Mononuclear cell (primary cell): ENCODE measurements around the gene SLC6A6. TPM values are rescaled to one million over a fixed set of nuclear protein-coding genes. Genes with fewer than 3 reads are reported as not detected.
"Not testable (repeated sequence)": the region's sequence is repeated elsewhere in the genome, so short reads cannot be mapped to it uniquely, and the experiment has no call there.

ENCODE experiments used
- H3K27me3 ChIP-seq: 2 replicates; pipeline ENCODE4 v1.6.0; 2011; ENCODE audit warnings: low read length, control low read depth; ENCODE audit not compliant: insufficient read depth
- H3K4me1 ChIP-seq: 2 replicates; pipeline ENCODE4 v1.5.1; 2011; ENCODE audit warnings: mild to moderate bottlenecking, low read length, control low read depth; ENCODE audit not compliant: insufficient read depth
- H3K4me3 ChIP-seq: 2 replicates; pipeline ENCODE4 v1.5.1; 2011; ENCODE audit warnings: mild to moderate bottlenecking, low read length, moderate library complexity
- H3K9me3 ChIP-seq: 2 replicates; pipeline ENCODE4 v1.5.1; 2011; ENCODE audit warnings: low read depth, mild to moderate bottlenecking, control low read depth, low read length
- total RNA-seq: library from RNA; depleted of rRNA; stranded (reverse); fragments of >200 nt; gene quantifications from one replicate; pipeline ENCODE4 v1.2.3, GENCODE V29; 2012

The SLC6A6 gene
- total RNA-seq, 1 donor, result 53.7 TPM

DNA sequence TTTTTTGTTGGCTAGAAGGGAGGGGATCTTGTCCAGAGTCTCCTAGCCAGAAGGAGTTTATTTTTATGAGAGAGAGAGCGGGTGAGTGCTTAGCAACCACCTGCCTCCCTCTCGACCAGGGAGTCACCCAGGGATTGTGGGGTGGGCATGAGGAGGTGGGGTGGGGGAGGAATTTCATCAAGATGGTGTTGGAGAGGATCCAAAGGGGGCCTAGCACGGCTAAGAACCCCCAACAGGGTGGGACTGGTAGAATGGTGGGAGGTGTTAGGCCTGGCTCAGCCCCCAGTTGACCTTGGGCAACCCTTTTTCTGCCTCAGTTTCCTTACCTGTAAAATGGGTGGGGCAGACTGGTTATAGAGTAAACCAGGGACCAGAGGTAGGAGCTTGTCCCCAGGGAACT is 1.8 kb downstream of the SLC6A6 start:
- H3K4me1 ChIP-seq, result peaks cover 75% of the 10 kb centered on the region
- H3K4me3 ChIP-seq, result peak overlapping the region; percentile 86
- no peaks in the 10 kb centered on the region for H3K27me3 ChIP-seq
- no peaks in the 10 kb centered on the region for H3K9me3 ChIP-seq

DNA sequence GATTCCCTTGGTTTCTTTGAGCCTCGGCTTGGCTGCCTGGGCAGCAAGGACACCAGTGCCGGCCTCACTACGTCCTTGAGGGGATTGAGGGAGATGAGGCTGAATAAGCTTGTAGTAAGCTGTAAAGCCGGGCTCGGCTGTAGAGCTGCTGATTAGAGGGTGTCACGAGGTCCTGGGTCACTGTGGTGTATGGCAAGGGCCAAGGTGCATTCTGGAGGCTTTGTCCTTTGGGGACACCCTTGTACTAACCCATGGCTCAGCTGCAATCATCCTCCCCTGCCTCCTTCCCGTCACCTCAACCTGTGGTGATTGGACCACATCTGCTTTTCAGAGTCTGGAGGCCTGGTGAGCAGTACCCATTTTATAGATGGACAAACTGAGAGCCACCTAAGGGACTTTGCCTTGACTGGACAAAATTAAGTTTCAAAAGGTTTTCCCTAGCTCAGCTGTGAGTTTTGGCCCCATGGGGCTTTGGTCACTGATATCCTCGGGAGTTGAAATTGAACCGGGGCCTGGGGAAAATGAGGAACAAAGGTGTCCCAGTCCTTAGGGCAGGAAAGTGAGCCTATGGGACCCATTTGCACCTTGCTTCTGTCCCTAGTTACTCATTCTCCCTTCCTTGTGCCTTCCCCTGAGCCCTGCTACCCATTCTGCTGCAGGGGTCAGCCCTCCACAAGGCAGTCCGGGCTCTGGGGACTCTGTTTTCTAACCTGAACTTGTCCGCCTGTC is 2.4 kb downstream of the SLC6A6 start:
- H3K9me3 ChIP-seq, result no peaks in the 10 kb centered on the region
- H3K4me3 ChIP-seq, result peak overlapping the region; percentile 86
- peaks cover 77% of the 10 kb centered on the region for H3K4me1 ChIP-seq
- no peaks in the 10 kb centered on the region for H3K27me3 ChIP-seq

DNA sequence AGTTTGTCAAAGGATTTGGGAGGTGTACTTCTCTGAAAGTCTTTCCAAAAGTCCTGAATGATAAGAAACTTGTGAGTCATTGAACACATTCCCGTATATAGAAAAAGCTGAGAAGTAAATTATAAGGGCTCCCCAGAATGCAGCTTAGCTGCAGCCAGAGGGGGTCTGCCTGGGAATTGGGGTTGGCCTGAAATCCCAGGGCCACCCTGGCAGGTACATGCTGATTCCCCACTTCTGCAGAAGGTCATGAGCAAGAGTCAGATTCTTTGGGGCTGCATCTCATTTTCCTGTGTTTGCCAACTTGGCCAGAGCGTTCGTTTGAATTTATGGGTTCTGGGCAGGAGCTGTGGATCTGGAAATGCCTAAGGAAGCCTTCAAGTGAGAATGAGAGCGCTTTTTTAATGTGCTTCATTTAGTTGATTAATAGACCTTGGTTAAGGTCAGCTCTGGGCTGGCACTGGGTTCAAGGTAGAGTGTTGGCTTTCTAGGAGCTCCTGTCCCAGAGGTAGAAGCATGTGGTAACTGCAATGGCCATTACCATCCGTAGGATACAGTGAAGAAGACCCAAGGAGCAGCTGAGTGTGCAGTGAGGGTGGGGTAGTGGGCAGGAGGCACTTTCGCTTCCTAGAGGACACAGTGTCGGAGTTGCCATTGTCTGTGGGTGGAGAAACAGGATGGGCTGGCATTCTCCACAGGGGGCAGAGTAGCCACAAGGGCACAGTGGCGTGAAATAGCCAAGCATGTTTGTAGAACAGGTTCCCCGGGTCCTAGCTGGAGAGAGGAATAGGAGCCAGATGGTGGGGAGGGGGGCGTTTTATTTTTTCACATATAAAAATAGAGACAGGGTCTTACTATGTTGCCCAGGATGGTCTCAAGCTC is 3.2 kb downstream of the SLC6A6 start:
- H3K9me3 ChIP-seq, result no peaks in the 10 kb centered on the region
- peaks cover 77% of the 10 kb centered on the region for H3K4me1 ChIP-seq
- H3K4me3 ChIP-seq, result no peak overlapping the region
- no peaks in the 10 kb centered on the region for H3K27me3 ChIP-seq

DNA sequence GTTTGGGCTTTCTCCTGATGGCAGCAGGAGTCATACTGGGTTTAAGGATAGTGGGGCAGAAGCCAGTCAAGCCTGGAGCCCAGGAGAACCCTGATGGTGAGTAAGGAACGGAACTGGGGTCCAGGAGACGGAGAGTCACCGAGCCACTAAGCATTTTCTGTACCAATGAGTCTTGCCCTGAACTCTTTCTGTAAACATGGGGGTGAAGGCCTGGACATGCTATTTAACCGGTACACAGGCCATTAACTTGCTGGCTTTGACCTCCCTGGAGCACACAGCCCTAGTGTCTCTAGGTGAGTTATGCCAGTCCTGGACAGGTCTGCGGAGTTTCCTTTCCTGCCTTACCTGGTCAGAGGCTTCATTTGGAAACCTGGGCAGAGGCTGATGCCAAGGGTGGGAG is 3.9 kb downstream of the SLC6A6 start:
- Histone ChIP-seq H3K27me3 (no peaks in the 10 kb centered on the region), H3K9me3 (no peaks in the 10 kb centered on the region), H3K4me3 (no peak overlapping the region), H3K4me1 (peaks cover 79% of the 10 kb centered on the region)

DNA sequence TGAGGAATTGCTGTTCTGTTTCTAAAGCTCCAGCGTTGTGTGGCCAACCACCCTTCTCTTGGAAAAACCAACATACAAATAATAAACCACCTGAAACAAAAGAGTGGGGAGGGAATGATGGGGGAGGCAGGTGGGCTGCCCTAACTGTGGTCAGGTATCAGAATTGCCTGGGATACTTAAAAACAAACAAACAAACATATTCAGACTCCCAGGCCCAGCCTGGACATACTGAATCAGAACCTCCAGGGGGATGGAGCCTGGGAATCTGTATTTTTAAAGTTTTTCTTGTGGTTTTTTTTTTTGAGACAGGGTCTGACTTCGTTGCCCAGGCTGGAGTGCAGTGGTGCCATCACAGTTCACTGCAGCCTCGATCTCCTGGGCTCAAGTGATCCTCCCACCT is 4.4 kb downstream of the SLC6A6 start:
- Histone ChIP-seq H3K4me1 (peaks cover 81% of the 10 kb centered on the region), H3K4me3 (no peak overlapping the region), H3K27me3 (no peaks in the 10 kb centered on the region), H3K9me3 (no peaks in the 10 kb centered on the region)

DNA sequence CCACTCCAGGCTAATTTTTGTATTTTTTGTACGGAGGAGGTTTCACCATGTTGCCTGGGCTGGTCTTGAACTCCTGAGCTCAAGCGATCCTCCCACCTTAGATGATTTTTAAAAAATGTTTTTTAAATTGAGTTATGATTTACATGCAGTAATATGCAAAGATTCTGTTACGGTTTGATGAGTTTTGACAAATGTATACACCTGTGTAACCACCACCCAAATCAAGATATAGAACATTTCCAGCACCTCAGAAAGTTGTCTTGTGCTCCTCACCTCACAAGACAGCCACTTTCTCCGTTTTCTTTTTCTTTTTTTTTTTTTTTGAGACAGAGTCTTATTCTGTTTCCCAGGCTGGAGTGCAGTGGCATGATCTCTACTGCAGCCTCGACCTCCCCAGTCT is 4.8 kb downstream of the SLC6A6 start:
- H3K4me1 ChIP-seq, result peaks cover 81% of the 10 kb centered on the region
- H3K9me3 ChIP-seq, result no peaks in the 10 kb centered on the region
- no peak overlapping the region for H3K4me3 ChIP-seq
- H3K27me3 ChIP-seq, result no peaks in the 10 kb centered on the region

DNA sequence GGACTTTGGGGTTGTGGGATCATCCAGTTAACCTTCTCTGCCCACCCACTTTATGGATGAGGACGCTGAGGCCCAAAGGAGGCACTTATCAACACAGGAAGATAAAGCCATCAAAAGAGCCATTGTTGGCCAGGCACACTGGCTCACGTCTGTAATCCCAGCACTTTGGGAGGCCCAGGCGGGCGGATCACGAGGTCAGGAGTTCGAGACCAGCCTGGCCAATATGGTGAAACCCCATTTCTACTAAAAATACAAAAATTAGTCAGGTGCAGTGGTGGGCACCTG is 7.3 kb downstream of the SLC6A6 start:
- H3K9me3 ChIP-seq, H3K4me3 ChIP-seq, H3K27me3 ChIP-seq: not testable (repeated sequence)
- H3K4me1 ChIP-seq, result peaks cover 91% of the 10 kb centered on the region

DNA sequence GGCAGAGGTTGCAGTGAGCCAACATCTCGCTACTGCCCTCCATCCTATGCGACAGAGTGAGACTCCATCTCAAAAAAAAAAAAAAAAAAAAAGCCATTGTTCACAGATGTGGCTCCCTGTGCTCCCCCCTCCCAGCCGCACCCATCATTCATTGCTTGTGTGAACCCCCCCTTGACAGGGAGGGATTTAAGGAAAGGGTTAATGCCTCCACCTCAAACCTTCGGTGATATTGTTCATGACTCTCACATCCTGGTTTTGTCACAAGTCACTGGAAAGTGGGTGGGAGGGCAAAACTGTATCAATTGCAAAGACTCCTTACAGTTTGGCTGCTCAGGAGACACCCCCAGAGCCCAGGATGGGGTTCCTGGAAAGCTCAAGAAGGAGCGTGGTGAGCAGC is 7.7 kb downstream of the SLC6A6 start:
- Histone ChIP-seq H3K4me1 (peaks cover 87% of the 10 kb centered on the region), H3K4me3 (no peak overlapping the region), H3K9me3 (no peaks in the 10 kb centered on the region), H3K27me3 (no peaks in the 10 kb centered on the region)

DNA sequence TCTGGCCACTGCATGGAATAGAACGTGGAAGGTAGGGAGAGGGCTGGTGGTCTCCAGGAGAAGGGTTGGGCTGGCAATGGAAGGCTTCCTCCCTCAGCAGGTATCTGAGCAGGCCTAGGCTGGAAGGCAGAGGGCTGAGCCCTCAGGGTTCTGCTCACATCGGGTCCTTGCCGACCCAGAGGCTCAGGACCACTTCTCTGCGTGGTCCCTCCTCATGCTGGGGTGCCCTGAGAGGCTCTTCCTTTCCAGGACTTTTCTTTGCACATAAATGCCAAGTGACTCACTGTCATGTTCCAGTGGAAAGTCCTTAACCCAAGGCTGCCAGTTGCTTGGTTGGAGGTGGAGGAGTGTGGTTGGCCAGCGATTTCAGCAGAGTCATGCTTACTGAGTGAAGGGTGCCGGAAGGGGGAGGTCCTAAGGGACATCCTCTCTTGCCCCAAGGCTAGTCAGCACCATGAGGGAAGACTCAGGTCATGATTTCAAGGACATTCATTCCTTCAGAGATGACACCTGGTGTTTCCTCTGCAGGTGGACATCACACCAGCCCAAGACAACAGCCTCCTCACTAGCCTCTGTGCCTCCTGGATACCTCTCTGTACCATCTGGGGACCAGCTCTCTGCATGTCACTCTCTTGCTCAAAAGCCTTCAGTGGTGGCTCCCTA is 8.2 kb downstream of the SLC6A6 start:
- H3K9me3 ChIP-seq, result no peaks in the 10 kb centered on the region
- peaks cover 82% of the 10 kb centered on the region for H3K4me1 ChIP-seq
- H3K4me3 ChIP-seq, result no peak overlapping the region
- no peaks in the 10 kb centered on the region for H3K27me3 ChIP-seq

DNA sequence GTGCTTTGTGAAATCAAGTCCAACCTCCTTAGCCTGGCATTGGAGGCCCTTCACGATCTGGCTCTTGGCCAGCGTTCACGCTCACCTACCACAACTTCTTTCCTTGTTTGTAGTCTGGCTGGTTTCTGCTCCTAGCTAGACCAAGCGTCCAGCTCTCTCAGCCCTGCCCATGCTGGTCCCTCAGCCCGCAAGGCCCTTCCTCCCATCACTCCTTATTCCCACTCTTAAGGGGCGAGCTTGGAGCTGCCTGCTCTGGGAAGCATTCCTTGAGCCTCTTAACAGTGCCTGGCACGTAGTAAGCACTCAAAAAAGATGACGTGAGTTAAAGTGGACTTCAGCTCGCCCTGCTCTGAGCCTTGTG is 8.7 kb downstream of the SLC6A6 start:
- H3K4me1 ChIP-seq, result peaks cover 77% of the 10 kb centered on the region
- no peaks in the 10 kb centered on the region for H3K27me3 ChIP-seq

DNA sequence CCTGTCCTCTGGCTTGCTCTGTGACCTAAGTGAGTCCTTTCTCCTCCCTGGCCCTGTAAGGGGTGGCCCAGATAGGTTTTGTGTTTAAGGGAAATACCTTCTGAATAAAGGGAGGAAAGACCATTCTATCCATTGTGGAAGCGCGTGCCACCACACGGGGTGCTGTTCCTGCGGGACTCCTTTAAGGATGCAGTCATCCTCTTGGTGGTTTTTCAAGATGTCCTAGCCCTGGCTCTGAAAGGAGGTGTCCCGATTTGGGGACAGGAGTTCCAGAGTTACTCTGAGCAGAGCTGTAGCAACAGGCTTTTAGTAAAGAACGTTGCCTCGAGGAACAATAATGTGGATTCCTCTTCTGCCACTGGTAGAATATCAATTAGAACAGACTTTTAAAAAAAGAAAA is 9.6 kb downstream of the SLC6A6 start:
- Histone ChIP-seq H3K9me3 (no peaks in the 10 kb centered on the region), H3K4me1 (peaks cover 68% of the 10 kb centered on the region), H3K27me3 (no peaks in the 10 kb centered on the region), H3K4me3 (no peak overlapping the region)

More for the DNA sequence above, 8.7 kb downstream of the SLC6A6 start:
- H3K9me3 ChIP-seq, result no peaks in the 10 kb centered on the region
- H3K4me3 ChIP-seq, result no peak overlapping the region

DNA sequence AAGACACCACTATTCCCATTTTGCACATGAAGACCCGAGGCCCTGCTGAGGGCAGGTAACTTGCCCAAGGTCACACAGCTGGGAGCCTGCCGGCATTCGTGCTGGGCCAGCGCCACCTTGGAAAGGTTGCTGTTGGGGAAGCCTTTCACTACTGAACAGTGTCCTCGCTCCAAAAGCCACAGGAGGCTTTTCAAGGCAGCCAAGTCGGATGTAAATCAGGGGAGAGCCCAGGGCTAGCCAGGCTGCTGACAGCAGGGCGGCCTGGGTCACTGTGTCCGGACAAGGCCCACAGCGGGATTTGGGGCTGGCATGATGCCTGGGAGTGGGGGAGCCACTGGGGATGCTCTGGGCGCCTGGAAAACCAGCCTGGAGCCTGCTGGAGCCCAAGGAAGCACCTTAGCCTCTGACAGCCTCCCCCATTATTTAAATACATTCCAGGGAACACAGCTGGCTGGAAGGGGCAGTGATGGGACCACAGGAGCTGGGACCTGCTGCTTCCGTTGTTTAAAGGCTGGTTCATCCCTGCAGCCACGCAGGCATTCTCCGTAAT is 10.5 kb downstream of the SLC6A6 start:
- Histone ChIP-seq H3K27me3 (no peaks in the 10 kb centered on the region), H3K4me3 (no peak overlapping the region), H3K4me1 (peaks cover 66% of the 10 kb centered on the region), H3K9me3 (no peaks in the 10 kb centered on the region)

DNA sequence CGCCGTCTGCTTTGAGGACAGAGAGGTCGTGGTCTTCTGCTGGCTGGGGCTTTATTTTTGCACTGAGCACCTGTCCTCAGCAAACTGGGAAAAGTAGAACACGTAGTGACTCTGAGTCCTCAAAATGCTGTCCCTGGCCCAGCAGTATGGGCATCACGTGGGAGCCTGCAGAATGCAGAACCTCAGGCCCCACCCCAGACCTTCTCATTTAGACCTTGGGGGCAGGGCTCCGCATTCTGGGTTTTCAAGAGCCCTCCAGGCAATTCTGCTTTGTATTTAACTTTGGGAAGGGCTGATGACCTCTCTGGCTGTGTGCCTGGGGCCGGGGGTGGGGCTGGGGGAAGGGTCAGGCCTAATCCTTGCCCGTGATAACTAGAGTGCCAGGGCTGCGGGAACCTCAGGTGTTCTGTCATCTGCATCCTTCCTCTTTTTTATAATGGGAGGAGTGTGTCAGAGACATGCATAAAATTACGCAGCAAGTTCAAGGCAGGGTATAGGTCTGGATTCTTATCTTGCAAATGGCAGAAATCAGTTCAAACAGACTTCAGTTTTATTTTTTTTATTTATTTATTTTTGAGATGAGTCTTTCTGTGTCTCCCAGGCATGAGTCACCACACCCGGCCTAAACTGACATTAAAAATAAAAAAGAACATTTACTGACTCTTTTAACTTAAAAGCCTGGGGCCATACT is 11.1 kb downstream of the SLC6A6 start:
- no peaks in the 10 kb centered on the region for H3K9me3 ChIP-seq
- no peaks in the 10 kb centered on the region for H3K27me3 ChIP-seq
- peaks cover 70% of the 10 kb centered on the region for H3K4me1 ChIP-seq
- no peak overlapping the region for H3K4me3 ChIP-seq

DNA sequence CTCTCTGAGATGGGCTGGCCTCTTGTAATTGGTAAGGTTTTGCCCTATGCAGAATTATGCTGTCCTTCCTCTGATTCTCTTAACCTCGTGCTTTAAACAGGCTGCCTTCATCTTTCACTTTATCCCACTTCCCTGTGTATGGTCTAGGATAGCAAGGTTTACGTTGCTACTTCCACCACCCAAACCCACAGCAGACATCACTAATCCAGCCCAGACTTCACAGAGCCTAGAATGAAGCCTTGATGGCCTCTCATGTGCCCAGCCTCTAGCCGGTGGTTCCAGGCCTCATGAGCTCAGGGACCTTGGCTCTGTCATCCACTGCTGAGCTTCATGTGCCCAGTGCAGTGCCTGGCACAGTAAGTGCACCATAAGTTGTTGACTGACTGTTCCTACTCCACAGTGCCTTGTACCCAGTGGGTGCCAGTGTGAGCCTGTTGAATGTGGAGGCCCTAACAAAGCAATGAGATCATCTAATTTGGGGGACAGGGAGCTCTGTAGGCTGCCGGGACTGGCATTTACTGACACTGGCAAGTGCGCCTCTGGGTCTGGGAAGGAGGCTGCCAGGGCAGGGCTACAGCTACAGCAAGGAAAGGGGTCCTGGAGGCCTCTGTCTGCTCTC is 12.5 kb downstream of the SLC6A6 start:
- Histone ChIP-seq H3K9me3 (no peaks in the 10 kb centered on the region), H3K27me3 (no peaks in the 10 kb centered on the region), H3K4me3 (no peak overlapping the region), H3K4me1 (peaks cover 72% of the 10 kb centered on the region)
